GM18861 (cell line): ENCODE results near the gene SPAG5.
"Not testable (repeated sequence)": the region's sequence is repeated elsewhere in the genome, so short reads cannot be mapped to it uniquely, and the experiment has no call there.

Experiments
- ATAC-seq: cut with Tn5 transposase; IDR thresholded peaks from one replicate; pipeline ENCODE4 v1.9.1; 2021; ENCODE audit not compliant: unreplicated experiment

The SPAG5 gene

DNA sequence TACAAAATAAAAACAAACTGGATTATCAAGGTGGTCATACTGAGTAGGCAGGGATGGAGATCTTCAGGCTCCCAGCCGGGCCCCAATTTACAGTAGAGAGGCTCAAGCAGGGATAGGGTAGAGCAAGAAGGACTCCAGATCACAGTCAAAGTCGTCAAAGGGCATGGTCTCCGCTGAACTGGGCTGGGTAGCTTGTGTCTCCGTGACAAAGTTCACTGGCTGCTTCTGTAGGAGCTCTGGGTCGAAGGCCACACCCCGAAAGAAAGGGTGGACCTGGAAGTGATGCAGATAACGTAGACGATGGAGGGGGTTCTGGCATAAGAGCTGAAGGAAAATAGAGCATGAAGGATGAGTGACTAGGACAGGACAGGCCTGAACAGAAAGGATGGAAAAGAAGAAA is 11.6 kb upstream of the SPAG5 start:
- no peak for ATAC-seq

DNA sequence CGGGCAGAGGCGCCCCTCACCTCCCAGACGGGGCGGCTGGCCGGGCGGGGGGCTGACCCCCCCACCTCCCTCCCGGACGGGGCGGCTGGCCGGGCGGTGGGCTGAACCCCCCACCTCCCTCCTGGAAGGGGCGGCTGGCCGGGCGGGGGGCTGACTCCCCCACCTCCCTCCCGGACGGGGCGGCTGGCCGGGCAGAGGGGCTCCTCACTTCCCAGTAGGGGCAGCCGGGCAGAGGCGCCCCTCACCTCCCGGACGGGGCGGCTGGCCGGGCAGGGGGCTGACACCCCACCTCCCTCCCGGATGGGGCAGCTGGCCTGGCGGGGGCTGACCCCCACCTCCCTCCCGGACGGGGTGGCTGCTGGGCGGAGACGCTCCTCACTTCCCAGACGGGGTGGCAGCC is 5.2 kb upstream of the SPAG5 start:
- ATAC-seq: not testable (repeated sequence)

DNA sequence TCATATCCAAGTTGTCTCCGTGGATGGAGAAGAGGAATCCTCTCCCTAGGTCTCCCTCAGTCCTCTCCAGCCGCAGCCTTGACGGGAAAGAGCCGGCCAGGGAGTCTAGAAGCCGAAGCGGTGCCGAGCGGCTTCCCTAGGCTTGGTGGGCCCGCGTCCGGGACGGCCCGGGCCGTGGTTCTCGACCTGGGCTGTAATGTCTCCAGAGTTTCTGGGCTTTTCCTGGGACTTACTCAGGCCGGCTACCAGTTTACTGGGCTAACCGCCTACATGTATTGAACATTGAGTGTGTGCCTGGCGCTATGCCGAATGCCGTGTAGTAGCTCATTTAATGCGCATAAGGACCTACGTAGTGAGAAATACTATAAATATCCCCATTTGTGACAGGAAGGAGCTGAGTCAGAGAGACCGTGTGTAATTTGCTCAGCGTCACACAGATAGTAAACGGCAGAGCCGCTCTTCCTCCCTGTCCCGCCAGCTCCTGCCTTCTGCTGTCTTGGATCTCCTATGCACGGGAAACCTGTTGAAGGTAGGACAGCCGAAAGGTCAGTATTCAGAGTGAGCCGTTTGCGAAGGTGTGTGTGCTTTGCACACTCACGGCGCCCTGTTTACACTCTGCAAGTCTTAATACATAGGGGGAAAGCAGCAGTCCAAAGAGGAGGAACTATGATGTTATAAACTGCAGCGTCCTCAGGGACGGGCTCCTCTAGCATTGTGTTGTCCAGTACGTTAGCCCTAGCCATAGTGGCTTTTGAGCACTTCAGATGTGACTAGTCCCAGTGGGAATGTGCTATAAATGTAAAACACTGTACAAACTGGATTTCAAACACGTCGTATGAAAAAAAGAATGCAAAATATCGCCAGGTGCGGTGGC is 723 bp upstream of the SPAG5 start:
- ATAC-seq: peak; percentile 40

DNA sequence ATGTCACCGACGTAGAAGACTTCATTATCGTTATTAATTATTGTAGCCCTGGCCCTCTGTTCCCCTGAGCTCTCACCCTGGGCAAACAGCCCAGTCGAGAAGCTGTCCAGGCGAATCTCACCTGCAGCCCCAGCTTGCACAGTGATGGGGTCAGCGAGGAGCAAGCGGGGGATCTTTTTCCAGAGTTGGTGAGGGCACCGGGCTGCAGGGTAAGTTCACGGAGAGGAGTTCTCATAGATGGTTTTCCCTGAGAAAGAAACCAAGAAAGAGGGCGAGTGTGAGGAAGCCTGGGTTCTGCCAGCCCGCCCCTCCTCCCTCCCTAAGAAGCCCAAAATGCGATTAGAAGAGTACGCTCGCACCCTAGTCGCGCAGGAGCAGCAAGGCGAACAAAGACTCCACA is 436 bp downstream of the SPAG5 start:
- ATAC-seq: no peak

DNA sequence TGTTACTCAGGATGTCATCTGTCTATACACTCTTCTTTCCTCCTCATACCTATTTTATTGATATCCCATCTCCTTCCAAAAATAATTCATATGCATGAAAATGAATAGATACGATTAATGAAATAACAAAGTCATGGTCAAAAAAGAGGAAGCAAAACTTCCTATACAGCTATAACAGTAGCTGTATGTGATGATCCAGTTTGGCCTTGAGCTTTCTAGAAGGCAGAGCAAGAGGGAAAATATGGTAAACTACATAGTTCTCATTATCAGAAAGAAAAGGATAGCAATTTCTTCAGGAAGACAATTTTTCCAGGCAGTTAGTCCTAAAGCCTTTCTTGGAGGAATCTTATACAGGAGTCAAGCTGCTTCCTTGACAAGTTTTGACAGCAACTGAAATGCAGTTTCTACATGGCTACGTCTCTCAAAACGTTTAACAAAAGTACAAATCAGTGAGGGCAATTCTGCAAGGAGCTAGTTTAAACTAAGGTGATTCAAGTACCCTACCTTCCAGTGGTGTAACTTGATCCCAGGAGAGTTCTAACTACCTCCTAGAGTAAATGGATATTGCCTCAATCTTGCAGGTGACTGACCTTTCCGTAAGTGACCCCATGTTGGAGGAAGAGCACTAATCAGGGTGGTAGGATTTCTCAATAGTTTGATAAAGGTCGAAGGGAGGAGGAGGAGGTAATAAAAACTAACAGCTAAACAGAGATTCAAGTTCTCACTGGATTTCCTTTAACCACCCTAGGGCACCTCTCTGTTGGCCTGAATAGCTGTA is 1.0 kb downstream of the SPAG5 start:
- ATAC-seq: no peak

DNA sequence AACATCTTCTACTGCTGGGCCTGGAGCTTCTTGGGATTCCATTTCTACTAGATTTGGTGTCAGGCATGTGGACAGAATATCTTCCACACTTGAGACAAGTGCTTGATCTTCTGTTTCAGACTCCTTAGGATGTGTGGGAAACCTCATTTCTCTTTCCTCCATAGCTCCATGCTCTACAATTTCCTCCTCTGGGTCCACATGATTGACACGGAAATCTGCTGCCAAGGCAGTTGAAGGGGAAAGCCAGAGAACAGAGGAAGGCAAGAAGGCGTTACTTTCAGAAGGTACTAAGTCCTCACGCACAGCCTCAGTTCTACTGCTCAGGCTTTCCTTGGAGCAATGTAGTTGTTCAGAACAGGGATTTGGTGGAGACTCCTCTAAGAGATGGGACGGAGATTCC is 6.6 kb downstream of the SPAG5 start:
- ATAC-seq: no peak

DNA sequence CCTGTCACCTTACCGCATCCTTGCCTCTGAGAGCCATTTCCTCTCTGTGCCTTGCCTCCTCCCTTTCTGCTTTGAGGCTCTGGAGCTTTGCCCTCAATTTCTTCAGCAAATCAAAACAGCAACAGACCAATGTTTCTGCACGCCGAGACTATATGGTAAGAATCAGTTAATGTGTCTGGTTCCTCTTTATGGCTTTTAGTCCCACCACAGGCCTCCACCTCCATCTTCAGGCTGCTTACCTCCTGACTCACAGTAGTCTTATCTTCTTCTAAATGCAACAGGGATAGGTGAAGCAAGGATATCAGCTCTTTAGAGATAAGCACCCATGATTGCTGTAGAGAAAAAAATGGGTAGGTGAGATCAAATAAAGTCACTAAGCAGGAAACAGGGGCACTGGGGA is 13.0 kb downstream of the SPAG5 start:
- ATAC-seq: no peak

DNA sequence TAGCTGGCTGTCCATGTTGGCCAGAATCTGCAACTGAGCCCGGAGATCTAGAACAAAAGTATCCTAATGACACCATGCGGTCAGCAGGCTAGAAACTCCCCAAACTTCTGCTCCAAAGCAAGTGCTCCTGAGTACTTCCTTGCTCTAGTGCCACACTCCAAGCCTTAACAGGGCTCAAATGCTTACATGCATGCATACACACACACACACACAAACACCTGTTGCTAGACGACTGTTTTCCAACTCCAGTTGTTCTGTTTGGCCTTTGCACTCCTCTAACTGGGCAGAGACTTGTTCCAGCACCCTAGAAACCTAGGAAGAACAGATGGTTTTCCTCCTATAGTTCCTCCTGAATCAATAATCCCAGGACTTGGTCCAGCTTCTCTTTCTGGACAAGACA is 14.4 kb downstream of the SPAG5 start:
- no peak for ATAC-seq

DNA sequence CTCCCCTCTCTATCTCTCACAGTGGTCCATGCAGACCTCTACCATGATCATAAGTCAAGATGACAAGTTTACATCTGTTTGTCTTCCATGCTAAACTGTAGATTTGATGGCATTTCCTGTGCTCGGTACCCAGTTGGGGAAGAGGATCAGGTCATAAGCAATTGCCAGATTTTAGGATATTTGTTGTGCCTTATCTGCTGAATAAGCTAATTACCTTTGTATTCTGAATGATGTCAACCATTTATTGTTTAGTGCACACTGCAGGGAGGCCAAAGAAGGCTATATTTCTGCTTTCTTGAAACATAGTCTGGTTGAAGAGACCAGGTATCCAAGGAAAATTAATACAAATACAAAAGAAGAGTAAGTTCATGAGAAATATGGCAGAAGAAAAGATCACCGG is 16.3 kb downstream of the SPAG5 start:
- no peak for ATAC-seq

DNA sequence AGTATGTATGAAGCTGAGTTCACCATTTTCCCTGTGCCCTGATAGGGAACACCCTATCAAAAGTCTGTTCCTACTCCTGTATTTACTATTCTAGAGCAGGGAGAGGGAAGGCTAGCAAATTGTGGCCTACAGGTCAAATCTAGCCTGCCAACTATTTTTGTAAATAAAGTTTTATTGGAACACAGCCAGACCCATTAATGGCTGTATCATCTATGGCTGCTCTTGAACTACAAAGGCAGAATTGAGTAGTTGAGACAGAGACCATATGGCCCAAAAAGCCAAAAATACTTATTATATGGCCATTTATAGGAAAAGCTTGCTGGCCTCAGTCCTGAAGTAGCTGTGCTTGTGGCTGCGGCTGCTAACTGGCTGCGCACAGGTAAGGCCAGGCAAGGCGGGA is 17.9 kb downstream of the SPAG5 start:
- no peak for ATAC-seq

DNA sequence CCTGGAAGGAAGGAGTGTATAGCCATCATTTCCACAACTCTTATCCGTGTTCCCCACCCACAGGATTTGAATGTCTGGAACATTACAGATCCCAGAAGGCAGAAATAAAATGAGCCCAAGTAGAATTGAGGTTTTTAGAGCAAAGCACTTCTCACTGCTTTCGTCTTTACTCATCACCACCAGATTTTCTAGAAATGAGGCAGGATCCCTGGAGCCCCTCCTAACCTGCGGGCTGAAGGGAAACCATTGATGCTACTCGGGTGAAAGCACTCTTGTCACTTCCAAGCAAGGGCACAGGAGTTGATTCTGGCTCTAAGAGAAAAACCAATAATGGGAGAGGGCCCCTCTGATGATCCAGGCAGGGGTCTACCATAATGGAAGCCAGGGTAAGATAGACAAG is 19.3 kb downstream of the SPAG5 start:
- no peak for ATAC-seq

DNA sequence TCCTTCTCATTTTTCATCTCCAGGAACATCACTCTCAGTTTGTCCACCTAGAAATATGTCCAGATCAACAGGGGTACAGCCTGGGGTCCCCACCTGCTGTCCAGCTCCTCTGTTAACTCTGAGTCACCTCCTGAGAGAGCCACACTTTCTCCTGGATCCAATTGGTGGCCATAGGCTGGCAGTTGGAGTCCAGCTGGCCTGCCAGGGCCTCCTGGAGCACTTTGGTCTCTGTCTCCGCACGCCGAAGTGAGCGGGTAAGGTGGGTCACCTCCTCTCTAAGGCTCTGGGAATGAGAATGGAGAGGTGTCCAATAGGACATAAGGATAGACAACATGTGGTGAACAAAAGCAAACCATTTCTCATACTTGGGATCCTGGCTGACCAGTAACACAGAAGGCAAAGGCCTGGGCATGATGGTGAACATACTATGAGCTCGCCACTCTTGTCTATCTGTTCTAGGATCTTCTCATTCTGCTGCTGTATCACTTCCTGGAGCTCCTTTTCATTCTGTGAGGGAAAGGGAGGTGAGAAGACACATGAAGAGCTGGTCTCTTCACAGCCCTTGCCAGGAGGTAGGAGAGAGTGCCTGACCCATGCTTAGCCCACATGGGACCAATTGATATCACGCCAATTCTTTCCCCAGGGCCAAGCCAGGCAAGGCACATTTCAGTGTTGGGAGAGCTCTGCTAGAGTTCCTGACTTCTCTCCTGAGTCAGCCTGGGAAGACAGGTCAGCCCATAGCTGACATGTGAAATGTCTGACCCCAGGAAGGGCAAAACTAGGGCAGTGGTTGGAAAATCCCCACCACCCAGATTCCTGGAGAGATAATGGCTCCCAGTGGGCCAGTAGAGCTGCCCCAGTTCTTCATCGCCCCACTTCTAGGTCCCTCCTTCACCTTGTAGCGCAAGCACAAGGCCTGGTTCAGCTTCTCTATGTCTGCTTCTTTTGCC is 20.3 kb downstream of the SPAG5 start:
- ATAC-seq: no peak

DNA sequence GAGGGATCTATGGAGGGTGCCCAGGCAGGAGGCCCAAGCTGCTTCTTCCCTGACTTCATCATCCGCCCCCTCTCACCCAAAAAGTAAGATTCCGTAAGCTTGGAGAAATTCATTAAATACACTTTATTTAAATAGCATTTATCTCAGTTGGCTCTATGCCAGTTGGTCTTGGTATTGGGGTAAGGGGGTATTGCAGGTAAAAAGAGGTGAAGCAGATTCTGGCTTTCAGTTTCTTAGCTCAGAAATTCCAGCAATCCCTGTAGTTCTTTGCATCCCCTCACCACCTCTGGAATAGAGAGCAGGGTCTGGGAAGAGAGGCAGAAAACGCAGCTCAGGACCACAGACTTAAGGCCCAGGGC is 21.4 kb downstream of the SPAG5 start:
- no peak for ATAC-seq

DNA sequence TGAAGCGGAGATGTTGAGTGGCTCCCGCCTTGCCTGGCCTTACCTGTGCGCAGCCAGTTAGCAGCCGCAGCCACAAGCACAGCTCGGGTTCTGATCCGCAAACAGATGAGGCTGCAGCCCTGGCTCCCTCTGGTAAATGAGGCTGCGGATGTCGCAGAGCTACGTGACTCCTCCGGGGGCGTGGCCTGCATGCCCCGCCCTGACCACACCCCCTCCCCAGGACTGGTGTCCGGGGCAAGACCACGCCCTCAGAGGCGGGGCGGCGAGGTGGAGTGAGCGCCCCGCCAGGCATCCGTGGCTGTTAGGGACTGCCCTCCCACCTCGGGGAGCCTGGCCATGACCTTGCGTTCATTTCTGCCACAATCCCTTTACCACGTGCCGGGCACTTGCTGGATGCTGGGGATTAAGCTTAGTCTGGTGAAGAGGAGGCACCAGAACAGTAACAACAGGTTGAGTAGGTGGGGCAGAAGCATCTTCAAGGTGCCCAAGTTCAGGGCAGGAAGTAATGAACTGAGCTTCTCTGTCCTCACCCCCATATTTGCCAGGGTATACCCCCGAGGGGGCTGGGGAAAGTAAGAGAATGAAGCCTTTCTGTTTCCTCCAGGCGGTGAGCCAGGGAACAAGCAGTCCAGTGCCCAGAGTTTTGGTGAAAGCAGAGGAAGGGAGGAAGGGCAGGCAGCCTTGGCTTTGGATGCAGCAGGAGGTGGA is 21.9 kb downstream of the SPAG5 start, which contains the start of gene ALDOC:
ALDOC (minus strand) TSS at position 138 of the 708 bp plus-strand sequence. CDS start 1,363 bp downstream, outside the sequence.
- peak; percentile 71 for ATAC-seq

DNA sequence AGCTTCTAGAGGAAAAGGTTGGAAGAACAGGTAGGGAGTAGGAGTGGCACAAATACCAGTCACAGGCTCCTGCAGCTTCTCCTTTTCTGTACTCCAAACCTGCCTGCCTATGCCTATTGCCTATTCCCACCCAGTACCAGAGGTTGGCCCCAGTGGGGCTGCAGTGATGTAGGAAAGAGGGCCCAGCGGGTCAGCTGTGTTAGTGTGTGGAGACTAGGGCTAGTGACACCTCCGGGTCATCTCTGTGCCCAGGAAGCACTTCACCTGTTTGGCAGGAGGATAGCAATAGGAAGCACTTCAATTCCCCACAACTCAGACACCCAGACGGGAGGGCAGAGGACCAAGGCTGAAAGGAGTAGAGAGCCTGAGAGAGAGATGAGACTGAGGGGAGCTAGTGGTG is 22.8 kb downstream of the SPAG5 start:
- ATAC-seq: not testable (repeated sequence)

DNA sequence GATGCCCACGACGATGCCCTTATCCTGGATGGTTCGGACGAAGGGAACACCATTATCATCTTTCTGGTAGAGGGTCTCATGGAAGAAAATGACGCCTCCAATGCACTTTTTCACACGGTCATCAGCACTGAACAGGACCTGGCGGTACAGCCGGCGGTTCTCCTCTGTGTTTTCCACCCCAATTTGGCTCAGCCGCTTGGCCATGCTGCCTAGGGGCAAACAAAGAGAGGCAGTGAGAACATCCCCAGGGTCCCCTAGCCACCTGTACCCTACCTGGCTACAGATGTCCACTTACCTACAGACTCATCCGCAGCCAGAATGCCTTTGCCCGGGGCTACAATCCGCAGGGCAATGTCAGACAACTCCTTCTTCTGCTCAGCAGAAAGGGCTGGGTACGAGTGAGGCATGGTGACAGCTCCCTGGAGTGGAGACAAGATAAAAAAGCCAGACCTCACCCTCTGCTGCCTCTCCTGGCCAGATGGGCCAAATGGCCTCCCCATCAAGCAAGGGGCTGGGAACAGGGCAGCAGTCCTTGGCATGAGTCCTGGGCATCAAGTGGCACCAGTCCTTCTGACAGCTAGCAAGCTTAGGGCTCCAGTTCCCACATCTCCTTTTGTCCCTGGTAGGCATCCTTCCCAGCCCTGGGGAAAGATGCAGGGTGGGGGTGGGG is 23.6 kb downstream of the SPAG5 start:
- ATAC-seq: no peak

DNA sequence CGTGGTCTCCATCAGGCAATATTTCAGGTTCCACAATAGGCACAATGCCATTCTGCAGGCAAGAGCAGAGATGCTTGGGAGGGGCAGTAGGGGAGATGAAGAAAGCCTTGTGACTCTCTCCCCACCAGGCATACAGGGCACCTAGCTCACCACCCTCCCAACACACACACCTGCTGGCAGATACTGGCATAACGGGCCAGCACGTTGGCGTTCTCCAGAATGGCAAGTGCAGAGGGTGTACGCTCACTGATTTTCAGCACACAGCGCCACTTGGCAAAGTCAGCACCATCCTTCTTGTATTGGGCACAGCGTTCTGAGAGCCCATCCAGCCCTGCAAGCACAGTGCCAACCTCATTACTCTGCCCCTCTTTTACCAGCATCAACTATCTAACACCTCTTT is 24.3 kb downstream of the SPAG5 start:
- no peak for ATAC-seq

DNA sequence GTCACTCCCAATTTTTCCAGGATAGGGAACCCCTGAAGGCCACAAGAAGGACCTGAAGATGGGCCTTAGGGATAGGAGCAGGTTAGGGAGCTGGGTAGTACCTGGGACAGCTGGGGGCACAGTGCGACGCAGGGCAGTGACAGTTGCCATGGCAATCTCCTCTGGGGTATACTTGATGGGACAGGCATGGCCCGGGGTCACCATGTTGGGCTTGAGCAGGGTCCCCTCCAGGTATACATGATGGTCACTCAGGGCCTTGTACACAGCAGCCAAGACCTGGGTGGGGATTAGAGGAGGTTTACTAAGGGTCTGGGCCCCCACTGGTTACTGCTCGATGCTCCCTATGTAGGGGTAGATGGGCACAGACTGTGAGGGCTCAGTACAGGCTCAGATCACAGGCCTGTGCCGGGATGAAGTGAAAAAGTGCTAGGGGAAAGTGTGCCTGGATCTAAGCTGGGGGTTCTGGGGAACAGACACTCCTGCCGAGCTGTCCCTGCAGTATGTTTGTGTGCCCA is 24.8 kb downstream of the SPAG5 start:
- no peak for ATAC-seq

DNA sequence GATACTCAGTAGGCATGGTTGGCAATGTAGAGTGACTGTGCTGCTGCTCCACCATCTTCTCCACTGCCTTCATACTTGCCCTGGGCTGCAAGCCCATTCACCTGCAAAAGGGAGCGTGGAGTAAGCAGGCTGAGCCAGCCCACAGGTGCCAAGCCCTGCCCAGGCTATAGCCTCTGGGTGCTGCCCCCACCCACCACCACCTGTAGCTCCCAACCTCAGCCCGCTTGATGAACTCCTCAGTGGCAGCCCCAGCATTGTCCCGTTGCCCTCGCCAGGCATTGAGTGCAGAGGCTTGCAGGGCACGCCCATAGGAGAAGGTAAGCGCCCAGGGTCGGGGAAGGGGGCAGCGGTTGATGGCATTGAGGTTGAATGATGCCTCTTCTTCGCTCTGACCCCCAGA is 25.3 kb downstream of the SPAG5 start:
- ATAC-seq: no peak

DNA sequence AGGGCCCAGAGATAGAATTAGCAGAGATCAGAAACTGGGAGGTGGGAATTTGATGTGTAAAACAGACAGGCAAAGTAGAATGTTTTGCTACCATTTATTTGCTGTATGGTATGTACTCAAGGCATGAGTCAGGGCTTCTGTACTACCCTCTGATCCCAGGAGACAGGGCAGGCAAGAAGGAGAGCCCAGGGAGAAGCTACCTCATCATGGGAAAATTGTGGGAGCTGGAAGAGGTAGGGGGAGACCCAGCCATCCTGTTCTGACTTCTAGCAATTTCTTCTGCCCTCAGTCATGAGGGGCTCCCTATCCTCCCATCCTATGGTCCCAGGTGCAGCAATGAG is 25.8 kb downstream of the SPAG5 start:
- ATAC-seq: no peak
